Mammary epithelial cell (primary cell): ENCODE results near the gene MRPL9.

Source experiments
- CTCF ChIP-seq, 2 donors: IDR thresholded peaks in 1 of 2; conservative IDR thresholded peaks in 1 of 2; 2 replicates each; pipeline ENCODE4 v1.5.1; 2011 to 2012; ENCODE audit warnings: inconsistent platforms in 2 of 2, low read length in 2 of 2, mild to moderate bottlenecking in 2 of 2, control low read depth in 1 of 2, low read depth in 1 of 2; ENCODE audit not compliant: insufficient read depth in 1 of 2; ENCODE audit errors: extremely low read depth in 1 of 2
- EZH2 ChIP-seq: IDR thresholded peaks from 2 replicates; pipeline ENCODE4 v1.6.1; 2012; ENCODE audit warnings: low read length, inconsistent platforms, borderline replicate concordance

GRCh38 chr1:151729157-151729965 is 33.9 kb downstream of the MRPL9 start:
- TF ChIP-seq CTCF (conservative IDR thresholded peaks at IDR 0.05 in 1 of 2, IDR thresholded peaks at IDR 0.05 in 1 of 2; ENCODE audit: extremely low read depth in 1 of 2, insufficient read depth in 1 of 2, low read depth in 1 of 2, low read length in 2 of 2) = no peak
- no peak for TF ChIP-seq EZH2
